GM12878 (cell line): ENCODE measurements around the gene THSD8. TPM values are rescaled to one million over a fixed set of nuclear protein-coding genes. Genes with fewer than 3 reads are reported as not detected.

ENCODE experiments used
- ATF7 ChIP-seq: fragments of 450-650 bp; IDR thresholded peaks from 2 replicates; pipeline ENCODE4 v1.6.1; 2016; ENCODE audit warnings: low read depth, mild to moderate bottlenecking
- CBFB ChIP-seq: IDR thresholded peaks from 2 replicates; pipeline ENCODE4 v1.6.1; 2016; ENCODE audit warnings: antibody characterized with exemption, low read depth
- CBX3 ChIP-seq: fragments of 200-600 bp; sonication (generic); IDR thresholded peaks from 2 replicates; pipeline ENCODE4 v1.6.1; 2016; ENCODE audit warnings: low read depth, borderline replicate concordance
- CREB1 ChIP-seq: IDR thresholded peaks from 2 replicates; pipeline ENCODE4 v1.6.1; 2012; ENCODE audit warnings: low read depth, mild to moderate bottlenecking, inconsistent platforms
- EZH2 ChIP-seq: IDR thresholded peaks from 2 replicates; pipeline ENCODE4 v1.6.1; 2012; ENCODE audit warnings: low read depth, mild to moderate bottlenecking, control low read depth, inconsistent platforms, low read length, borderline replicate concordance; ENCODE audit not compliant: control insufficient read depth
- GATAD2B ChIP-seq: fragments of 450-650 bp; conservative IDR thresholded peaks from 2 replicates; pipeline ENCODE4 v1.6.1; 2017; ENCODE audit warnings: low read depth, mild to moderate bottlenecking, moderate library complexity
- HDGF ChIP-seq: fragments of 450-650 bp; IDR thresholded peaks from 2 replicates; pipeline ENCODE4 v1.6.1; 2016; ENCODE audit warnings: antibody characterized with exemption
- IRF4 ChIP-seq: IDR thresholded peaks from 2 replicates; pipeline ENCODE4 v1.6.1; 2011; ENCODE audit warnings: low read depth, low read length
- MEF2A ChIP-seq: IDR thresholded peaks from 2 replicates; pipeline ENCODE4 v1.6.1; 2011; ENCODE audit warnings: low read depth, mild to moderate bottlenecking, low read length, moderate library complexity; ENCODE audit not compliant: insufficient read depth
- MEF2B ChIP-seq: fragments of 450-650 bp; IDR thresholded peaks from 2 replicates; pipeline ENCODE4 v1.6.1; 2018; ENCODE audit warnings: mild to moderate bottlenecking, moderate library complexity; ENCODE audit not compliant: partially characterized antibody, poor library complexity, severe bottlenecking
- NBN ChIP-seq: fragments of 450-650 bp; IDR thresholded peaks from 2 replicates; pipeline ENCODE4 v1.6.1; 2016
- NFYB ChIP-seq: IDR thresholded peaks from 2 replicates; pipeline ENCODE4 v1.6.1; 2011; ENCODE audit warnings: low read depth, mild to moderate bottlenecking, low read length, improper control_type of control experiment, moderate library complexity; ENCODE audit not compliant: insufficient read depth
- POLR2A ChIP-seq: IDR thresholded peaks from 2 replicates; pipeline ENCODE4 v1.6.1; 2011; ENCODE audit warnings: low read depth, mild to moderate bottlenecking, low read length
- POLR2AphosphoS5 ChIP-seq: IDR thresholded peaks from 2 replicates; pipeline ENCODE4 v1.6.1; 2011; ENCODE audit warnings: mild to moderate bottlenecking, low read length, inconsistent platforms
- POU2F2 ChIP-seq: IDR thresholded peaks from 3 replicates; pipeline ENCODE4 v1.6.1; 2011; ENCODE audit warnings: low read depth, mild to moderate bottlenecking, low read length, borderline replicate concordance
- RELA ChIP-seq: fragments of 450-650 bp; IDR thresholded peaks from 2 replicates; pipeline ENCODE4 v1.8.0; 2014; ENCODE audit warnings: borderline replicate concordance; ENCODE audit not compliant: partially characterized antibody
- SMAD5 ChIP-seq: IDR thresholded peaks from 2 replicates; pipeline ENCODE4 v1.6.1; 2016; ENCODE audit warnings: antibody characterized with exemption, low read depth
- SP1 ChIP-seq: IDR thresholded peaks from one replicate; pipeline ENCODE4 v1.6.1; 2011; ENCODE audit warnings: low read depth, low read length
- SREBF1 ChIP-seq: IDR thresholded peaks from 2 replicates; pipeline ENCODE4 v1.6.1; 2012; ENCODE audit warnings: mild to moderate bottlenecking, low read length
- TCF7 ChIP-seq: IDR thresholded peaks from 2 replicates; pipeline ENCODE4 v1.6.1; 2014; ENCODE audit warnings: antibody characterized with exemption, borderline replicate concordance
- YY1 ChIP-seq: IDR thresholded peaks from 2 replicates; pipeline ENCODE4 v1.6.1; 2011; ENCODE audit warnings: low read depth, mild to moderate bottlenecking, low read length
- ZNF384 ChIP-seq: IDR thresholded peaks from 2 replicates; pipeline ENCODE4 v1.6.1; 2012; ENCODE audit warnings: low read depth, mild to moderate bottlenecking, low read length, improper control_type of control experiment, borderline replicate concordance
- ZZZ3 ChIP-seq: IDR thresholded peaks from 2 replicates; pipeline ENCODE4 v1.6.1; 2011; ENCODE audit warnings: low read depth; ENCODE audit not compliant: control insufficient read depth, insufficient read length
- polyA plus RNA-seq, 11 experiments: library from polyadenylated mRNA; depleted of rRNA in 4 of 11; unstranded in 6 of 11; stranded (reverse) in 5 of 11; fragments of >200 nt; fragmentation: Nextera tagmentation in 4 of 11; fragmentation: Illumina TruSeq in 1 of 11; extraction: Ambion mirVana in 4 of 11; extraction: Trizol in 1 of 11; gene quantifications; 1 replicate in 1 of 11; 2 replicates in 10 of 11; pipeline versions ENCODE4 v1.2.1 to v1.2.3, GENCODE V29; 2011 to 2016; ENCODE audit warnings: inconsistent platforms in 2 of 11, missing spikeins in 2 of 11, low read depth in 1 of 11
- total RNA-seq, 4 experiments: library from RNA; depleted of rRNA in 3 of 4; stranded (reverse); fragments of >200 nt in 3 of 4; fragmentation: Illumina TruSeq in 1 of 4; extraction: Trizol in 1 of 4; gene quantifications; 2 replicates each; pipeline versions ENCODE4 v1.2.1 to v1.2.3, GENCODE V29; 2013 to 2021
- TF ChIP-seq, protein P1 (sequence below): fragments of 450-650 bp; IDR thresholded peaks from 2 replicates; pipeline ENCODE4 v1.6.1; 2016; ENCODE audit warnings: mild to moderate bottlenecking
- TF ChIP-seq, protein P2 (sequence below): fragments of 450-650 bp; IDR thresholded peaks from 2 replicates; pipeline ENCODE4 v1.6.1; 2017; ENCODE audit warnings: mild to moderate bottlenecking, moderate library complexity
- TF ChIP-seq, protein P3 (sequence below): IDR thresholded peaks from 2 replicates; pipeline ENCODE4 v1.6.1; 2012; ENCODE audit warnings: low read depth, low read length, improper control_type of control experiment

Gene THSD8
- total and polyA plus RNA-seq, 10 of the 15 experiments (the other 5 are each of a cell fraction or from before 2014, with no cell fraction given), result 0.24 to 32.3 (median 21.3) TPM; not detected in 2

DNA sequence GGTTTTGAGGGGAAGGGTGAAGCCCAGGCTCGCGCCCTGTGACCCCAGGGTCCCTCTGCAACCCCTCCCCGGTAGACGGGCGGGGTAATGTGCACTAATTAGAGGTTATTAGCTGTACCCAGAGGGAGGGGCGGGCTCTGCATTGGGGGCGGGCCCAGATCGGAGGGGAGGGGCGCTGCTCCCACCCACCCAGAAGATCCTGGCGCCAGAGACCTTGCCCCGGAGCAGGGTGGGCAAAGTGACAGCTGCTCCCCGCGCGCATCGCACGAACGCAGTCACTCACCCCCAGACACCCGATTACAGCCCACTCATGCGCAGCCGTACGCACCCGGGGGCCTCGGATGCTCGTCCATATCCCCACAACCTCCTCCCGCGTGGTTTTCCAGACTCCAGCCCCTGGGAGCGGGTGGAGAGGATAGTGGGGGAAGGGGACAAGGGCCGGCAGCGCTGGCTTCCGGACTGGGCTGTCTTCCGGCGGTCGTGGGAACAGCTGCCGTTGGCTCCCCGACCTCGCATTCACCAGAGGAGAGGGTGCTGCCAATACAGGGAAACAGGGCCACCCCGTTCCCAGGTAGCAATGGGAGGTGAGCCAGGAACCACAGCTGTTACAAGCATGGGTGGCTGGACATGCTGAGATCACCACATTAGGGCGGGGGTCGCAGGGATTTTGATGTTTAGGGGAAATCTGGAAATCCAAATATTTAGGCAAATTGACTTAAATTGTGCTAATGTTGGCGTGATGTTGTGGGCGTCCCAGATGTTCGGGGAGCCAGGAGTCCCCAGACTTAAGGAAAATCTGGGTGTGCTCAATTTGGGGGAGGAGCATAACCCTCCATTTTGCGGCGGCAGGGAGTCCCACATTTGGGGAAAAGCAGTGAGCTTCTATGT, 23.6 kb upstream of the THSD8 start (continued):
- TF ChIP-seq GATAD2B, result peak; percentile 78
- peak; percentile 92 for TF ChIP-seq YY1
- TF ChIP-seq, protein P1, sequence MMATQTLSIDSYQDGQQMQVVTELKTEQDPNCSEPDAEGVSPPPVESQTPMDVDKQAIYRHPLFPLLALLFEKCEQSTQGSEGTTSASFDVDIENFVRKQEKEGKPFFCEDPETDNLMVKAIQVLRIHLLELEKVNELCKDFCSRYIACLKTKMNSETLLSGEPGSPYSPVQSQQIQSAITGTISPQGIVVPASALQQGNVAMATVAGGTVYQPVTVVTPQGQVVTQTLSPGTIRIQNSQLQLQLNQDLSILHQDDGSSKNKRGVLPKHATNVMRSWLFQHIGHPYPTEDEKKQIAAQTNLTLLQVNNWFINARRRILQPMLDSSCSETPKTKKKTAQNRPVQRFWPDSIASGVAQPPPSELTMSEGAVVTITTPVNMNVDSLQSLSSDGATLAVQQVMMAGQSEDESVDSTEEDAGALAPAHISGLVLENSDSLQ, result peak; percentile 75
- no peak for TF ChIP-seq MEF2B
- no peak for TF ChIP-seq ZZZ3
- TF ChIP-seq, protein P2, sequence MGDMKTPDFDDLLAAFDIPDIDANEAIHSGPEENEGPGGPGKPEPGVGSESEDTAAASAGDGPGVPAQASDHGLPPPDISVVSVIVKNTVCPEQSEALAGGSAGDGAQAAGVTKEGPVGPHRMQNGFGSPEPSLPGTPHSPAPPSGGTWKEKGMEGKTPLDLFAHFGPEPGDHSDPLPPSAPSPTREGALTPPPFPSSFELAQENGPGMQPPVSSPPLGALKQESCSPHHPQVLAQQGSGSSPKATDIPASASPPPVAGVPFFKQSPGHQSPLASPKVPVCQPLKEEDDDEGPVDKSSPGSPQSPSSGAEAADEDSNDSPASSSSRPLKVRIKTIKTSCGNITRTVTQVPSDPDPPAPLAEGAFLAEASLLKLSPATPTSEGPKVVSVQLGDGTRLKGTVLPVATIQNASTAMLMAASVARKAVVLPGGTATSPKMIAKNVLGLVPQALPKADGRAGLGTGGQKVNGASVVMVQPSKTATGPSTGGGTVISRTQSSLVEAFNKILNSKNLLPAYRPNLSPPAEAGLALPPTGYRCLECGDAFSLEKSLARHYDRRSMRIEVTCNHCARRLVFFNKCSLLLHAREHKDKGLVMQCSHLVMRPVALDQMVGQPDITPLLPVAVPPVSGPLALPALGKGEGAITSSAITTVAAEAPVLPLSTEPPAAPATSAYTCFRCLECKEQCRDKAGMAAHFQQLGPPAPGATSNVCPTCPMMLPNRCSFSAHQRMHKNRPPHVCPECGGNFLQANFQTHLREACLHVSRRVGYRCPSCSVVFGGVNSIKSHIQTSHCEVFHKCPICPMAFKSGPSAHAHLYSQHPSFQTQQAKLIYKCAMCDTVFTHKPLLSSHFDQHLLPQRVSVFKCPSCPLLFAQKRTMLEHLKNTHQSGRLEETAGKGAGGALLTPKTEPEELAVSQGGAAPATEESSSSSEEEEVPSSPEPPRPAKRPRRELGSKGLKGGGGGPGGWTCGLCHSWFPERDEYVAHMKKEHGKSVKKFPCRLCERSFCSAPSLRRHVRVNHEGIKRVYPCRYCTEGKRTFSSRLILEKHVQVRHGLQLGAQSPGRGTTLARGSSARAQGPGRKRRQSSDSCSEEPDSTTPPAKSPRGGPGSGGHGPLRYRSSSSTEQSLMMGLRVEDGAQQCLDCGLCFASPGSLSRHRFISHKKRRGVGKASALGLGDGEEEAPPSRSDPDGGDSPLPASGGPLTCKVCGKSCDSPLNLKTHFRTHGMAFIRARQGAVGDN, result peak; percentile 77
- no peak for TF ChIP-seq NFYB
- no peak for TF ChIP-seq CREB1
- peak; percentile 16; the same call in 1 of the 2 replicates for TF ChIP-seq ATF7
- TF ChIP-seq HDGF, result 0 out of 2 replicates have a peak, but pooled peaks have one; percentile 17
- no peak for TF ChIP-seq EZH2
- no peak for TF ChIP-seq MEF2A
- no peak for TF ChIP-seq SREBF1
- no peak for TF ChIP-seq TCF7
- TF ChIP-seq, protein P3, sequence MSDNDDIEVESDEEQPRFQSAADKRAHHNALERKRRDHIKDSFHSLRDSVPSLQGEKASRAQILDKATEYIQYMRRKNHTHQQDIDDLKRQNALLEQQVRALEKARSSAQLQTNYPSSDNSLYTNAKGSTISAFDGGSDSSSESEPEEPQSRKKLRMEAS, result 0 out of 2 replicates have a peak, but pooled peaks have one; percentile 13
- TF ChIP-seq POLR2A, result peak; percentile 74
- no peak for TF ChIP-seq CBX3
- TF ChIP-seq SMAD5, result peak; percentile 36; the same call in 1 of the 2 replicates
- 0 out of 2 replicates have a peak, but pooled peaks have one; percentile 20 for TF ChIP-seq POLR2AphosphoS5
- TF ChIP-seq POU2F2, result no peak
- no peak for TF ChIP-seq ZNF384
- no peak for TF ChIP-seq CBFB
- peak; percentile 44; the same call in 1 of the 2 replicates for TF ChIP-seq NBN
- TF ChIP-seq RELA, result no peak
- TF ChIP-seq SP1, result peak; percentile 4
- no peak for TF ChIP-seq IRF4
